B cell (primary cell): ENCODE results near the gene ITCH.
"Not testable (repeated sequence)": the region's sequence is repeated elsewhere in the genome, so short reads cannot be mapped to it uniquely, and the experiment has no call there.

Experiments used
- EZH2 ChIP-seq: IDR thresholded peaks from 2 replicates; pipeline ENCODE4 v1.6.1; 2012; ENCODE audit warnings: borderline replicate concordance, low read depth, mild to moderate bottlenecking, moderate library complexity, low read length; ENCODE audit not compliant: insufficient read depth, poor library complexity, severe bottlenecking
- TF ChIP-seq, protein P1 (sequence below): fragments of 200-600 bp; IDR thresholded peaks from one replicate; pipeline ENCODE4 v1.8.0; 2022; ENCODE audit warnings: antibody characterized with exemption, mild to moderate bottlenecking

GRCh38 chr20:34518863-34519262 lies 155.8 kb downstream of the ITCH start:
- TF ChIP-seq, protein P1, sequence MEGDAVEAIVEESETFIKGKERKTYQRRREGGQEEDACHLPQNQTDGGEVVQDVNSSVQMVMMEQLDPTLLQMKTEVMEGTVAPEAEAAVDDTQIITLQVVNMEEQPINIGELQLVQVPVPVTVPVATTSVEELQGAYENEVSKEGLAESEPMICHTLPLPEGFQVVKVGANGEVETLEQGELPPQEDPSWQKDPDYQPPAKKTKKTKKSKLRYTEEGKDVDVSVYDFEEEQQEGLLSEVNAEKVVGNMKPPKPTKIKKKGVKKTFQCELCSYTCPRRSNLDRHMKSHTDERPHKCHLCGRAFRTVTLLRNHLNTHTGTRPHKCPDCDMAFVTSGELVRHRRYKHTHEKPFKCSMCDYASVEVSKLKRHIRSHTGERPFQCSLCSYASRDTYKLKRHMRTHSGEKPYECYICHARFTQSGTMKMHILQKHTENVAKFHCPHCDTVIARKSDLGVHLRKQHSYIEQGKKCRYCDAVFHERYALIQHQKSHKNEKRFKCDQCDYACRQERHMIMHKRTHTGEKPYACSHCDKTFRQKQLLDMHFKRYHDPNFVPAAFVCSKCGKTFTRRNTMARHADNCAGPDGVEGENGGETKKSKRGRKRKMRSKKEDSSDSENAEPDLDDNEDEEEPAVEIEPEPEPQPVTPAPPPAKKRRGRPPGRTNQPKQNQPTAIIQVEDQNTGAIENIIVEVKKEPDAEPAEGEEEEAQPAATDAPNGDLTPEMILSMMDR, result not testable (repeated sequence)
- not testable (repeated sequence) for TF ChIP-seq EZH2
